Right atrium auricular region (tissue), 2 donors: ENCODE data around the gene NOL4L. TPM values are rescaled to one million over a fixed set of nuclear protein-coding genes. Genes with fewer than 3 reads are reported as not detected.

ENCODE experiments used
- DNase-seq: peaks from one replicate; pipeline ENCODE4 v3.0.0-alpha.2; 2019; ENCODE audit warnings: low spot score
- H3K27ac ChIP-seq, 2 donors: fragments of 200-600 bp; sonication (generic); 1 replicate in 1 of 2; 2 replicates in 1 of 2; pipeline ENCODE4 v1.5.1; 2016 to 2019
- H3K27me3 ChIP-seq, 2 donors: fragments of 200-600 bp; sonication (generic); one replicate each; pipeline versions ENCODE4 v1.5.1 to v1.6.0; 2017 to 2019
- H3K36me3 ChIP-seq: fragments of 200-600 bp; sonication (generic); one replicate; pipeline ENCODE4 v1.5.1; 2016
- H3K4me1 ChIP-seq, 2 donors: fragments of 200-600 bp; sonication (generic); one replicate each; pipeline versions ENCODE4 v1.5.1 to v1.6.0; 2017 to 2019
- H3K4me3 ChIP-seq, 2 donors: fragments of 200-600 bp; sonication (generic); 1 replicate in 1 of 2; 2 replicates in 1 of 2; pipeline ENCODE4 v1.5.1; 2017 to 2019; ENCODE audit warnings: mild to moderate bottlenecking in 1 of 2, moderate library complexity in 1 of 2
- H3K9me3 ChIP-seq, 2 donors: fragments of 200-600 bp; sonication (generic); one replicate each; pipeline ENCODE4 v1.5.1; 2019
- CTCF ChIP-seq, 2 donors: fragments of 200-600 bp; sonication (generic); IDR thresholded peaks; one replicate each; pipeline ENCODE4 v1.5.1; 2019; ENCODE audit warnings: antibody characterized with exemption in 2 of 2
- total RNA-seq, 2 donors: library from RNA; depleted of rRNA; stranded (reverse); fragments of >200 nt; gene quantifications; one replicate each; pipeline ENCODE4 v1.1.0, GENCODE V29; 2016

NOL4L gene
- total RNA-seq, 2 donors from 2014 or later = 7.6 to 10.4 TPM

GRCh38 chr20:32512047-32512385 is 73.1 kb downstream of the NOL4L start:
- no peak for DNase-seq
- H3K4me3 ChIP-seq = no peak overlapping the region
- H3K4me1 ChIP-seq = peaks cover 0 to 22% of the 10 kb centered on the region in 2 donors
- H3K9me3 ChIP-seq = no peaks in the 10 kb centered on the region
- H3K27ac ChIP-seq = no peak overlapping the region
- H3K27me3 ChIP-seq = no peaks in the 10 kb centered on the region
- no peaks in the 10 kb centered on the region for H3K36me3 ChIP-seq
- no peak for TF ChIP-seq CTCF (IDR thresholded peaks at IDR 0.05)

- DNase-seq = no peak
- H3K4me1 ChIP-seq = peaks cover 0 to 17% of the 10 kb centered on the region in 2 donors
- no peaks in the 10 kb centered on the region for H3K27me3 ChIP-seq
- no peak overlapping the region for H3K4me3 ChIP-seq
- no peak for TF ChIP-seq CTCF (IDR thresholded peaks at IDR 0.05)
- no peaks in the 10 kb centered on the region for H3K9me3 ChIP-seq
- no peak overlapping the region for H3K27ac ChIP-seq
- H3K36me3 ChIP-seq = no peaks in the 10 kb centered on the region
Measured at GRCh38 chr20:32511358-32512046, 73.6 kb downstream of the NOL4L start.

GRCh38 chr20:32510601-32511357 is 74.4 kb downstream of the NOL4L start:
- Histone ChIP-seq H3K27me3 (no peaks in the 10 kb centered on the region), H3K36me3 (no peaks in the 10 kb centered on the region), H3K27ac (no peak overlapping the region), H3K4me3 (no peak overlapping the region), H3K9me3 (no peaks in the 10 kb centered on the region), H3K4me1 (peaks cover 0 to 12% of the 10 kb centered on the region in 2 donors)
- TF ChIP-seq CTCF (IDR thresholded peaks at IDR 0.05) = no peak
- DNase-seq = no peak

- Histone ChIP-seq H3K9me3 (no peaks in the 10 kb centered on the region), H3K4me3 (no peak overlapping the region), H3K36me3 (no peaks in the 10 kb centered on the region), H3K4me1 (peaks cover 0 to 12% of the 10 kb centered on the region in 2 donors), H3K27me3 (no peaks in the 10 kb centered on the region), H3K27ac (no peak overlapping the region)
- TF ChIP-seq CTCF (IDR thresholded peaks at IDR 0.05) = no peak
- no peak for DNase-seq
Measured at GRCh38 chr20:32510120-32510600, 75.0 kb downstream of the NOL4L start.

GRCh38 chr20:32509639-32510066 is 75.5 kb downstream of the NOL4L start:
- Histone ChIP-seq H3K36me3 (no peaks in the 10 kb centered on the region), H3K4me1 (peaks cover 0 to 12% of the 10 kb centered on the region in 2 donors), H3K9me3 (no peaks in the 10 kb centered on the region), H3K27me3 (no peaks in the 10 kb centered on the region), H3K27ac (no peak overlapping the region), H3K4me3 (no peak overlapping the region)
- no peak for DNase-seq
- TF ChIP-seq CTCF (IDR thresholded peaks at IDR 0.05) = no peak
